C4-2B (cell line): ENCODE data around the gene IMPACT.
A peak's percentile ranks its signal among the peaks of the same experiment; 100 is the strongest.

Experiments used
- H3K27ac ChIP-seq: fragments of 450-650 bp; 2 replicates; pipeline ENCODE4 v1.5.1; 2017
- ZFX ChIP-seq: fragments of 450-650 bp; IDR thresholded peaks from 2 replicates; pipeline ENCODE4 v1.6.1; 2017
- TF ChIP-seq, protein P1 (sequence below): fragments of 450-650 bp; conservative IDR thresholded peaks from 2 replicates; pipeline ENCODE4 v1.5.1; 2017; ENCODE audit warnings: mild to moderate bottlenecking

IMPACT gene

DNA sequence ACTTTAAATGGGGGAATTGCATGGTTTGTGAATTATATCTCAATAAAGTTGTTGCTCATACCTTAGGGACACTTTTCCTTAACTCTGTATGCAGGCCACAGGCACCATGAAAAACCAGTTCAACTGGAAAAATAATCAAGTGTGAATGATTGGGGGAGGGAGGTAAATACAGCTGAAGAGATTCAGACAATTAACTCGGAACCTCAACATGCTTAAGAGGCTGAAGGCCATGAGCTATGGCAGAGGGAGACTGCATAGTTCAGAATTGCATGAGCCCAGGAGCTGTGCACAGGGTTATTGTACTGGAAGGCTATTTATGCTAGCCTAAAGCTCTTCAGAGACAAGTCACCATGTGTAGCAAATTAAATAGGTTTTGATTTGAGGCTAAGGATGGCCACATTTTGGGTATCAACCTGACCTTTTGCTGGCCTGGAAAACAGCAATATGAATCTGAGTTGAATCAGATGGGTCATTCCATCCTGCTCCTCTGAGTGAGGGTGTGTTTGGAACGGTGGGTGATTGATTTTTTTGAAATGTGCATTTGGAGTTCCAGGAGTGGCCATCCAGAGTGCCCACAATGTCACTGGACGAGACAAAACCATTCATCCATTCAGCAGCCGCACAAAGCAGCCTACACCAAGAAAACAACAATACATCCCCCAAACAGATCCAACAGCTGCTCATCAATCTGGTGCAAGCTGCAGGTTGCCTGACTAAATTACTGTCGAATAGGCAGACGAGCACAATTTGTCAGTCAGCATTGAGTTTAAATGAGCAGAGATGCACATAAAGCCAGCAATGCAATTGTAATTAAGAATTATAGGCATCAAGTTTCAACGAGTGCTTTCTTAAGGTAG is 76.4 kb downstream of the IMPACT start:
- TF ChIP-seq, protein P1, sequence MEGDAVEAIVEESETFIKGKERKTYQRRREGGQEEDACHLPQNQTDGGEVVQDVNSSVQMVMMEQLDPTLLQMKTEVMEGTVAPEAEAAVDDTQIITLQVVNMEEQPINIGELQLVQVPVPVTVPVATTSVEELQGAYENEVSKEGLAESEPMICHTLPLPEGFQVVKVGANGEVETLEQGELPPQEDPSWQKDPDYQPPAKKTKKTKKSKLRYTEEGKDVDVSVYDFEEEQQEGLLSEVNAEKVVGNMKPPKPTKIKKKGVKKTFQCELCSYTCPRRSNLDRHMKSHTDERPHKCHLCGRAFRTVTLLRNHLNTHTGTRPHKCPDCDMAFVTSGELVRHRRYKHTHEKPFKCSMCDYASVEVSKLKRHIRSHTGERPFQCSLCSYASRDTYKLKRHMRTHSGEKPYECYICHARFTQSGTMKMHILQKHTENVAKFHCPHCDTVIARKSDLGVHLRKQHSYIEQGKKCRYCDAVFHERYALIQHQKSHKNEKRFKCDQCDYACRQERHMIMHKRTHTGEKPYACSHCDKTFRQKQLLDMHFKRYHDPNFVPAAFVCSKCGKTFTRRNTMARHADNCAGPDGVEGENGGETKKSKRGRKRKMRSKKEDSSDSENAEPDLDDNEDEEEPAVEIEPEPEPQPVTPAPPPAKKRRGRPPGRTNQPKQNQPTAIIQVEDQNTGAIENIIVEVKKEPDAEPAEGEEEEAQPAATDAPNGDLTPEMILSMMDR: no peak
- no peak for TF ChIP-seq ZFX
- peak overlapping the region; percentile 30; the same call in 1 of the 2 replicates for H3K27ac ChIP-seq
